DOHH2 (cell line): ENCODE data around the gene DTX4.

ENCODE experiments used
- CTCF ChIP-seq: fragments of 200-600 bp; sonication (generic); IDR thresholded peaks from one replicate; pipeline ENCODE4 v1.5.1; 2014; ENCODE audit warnings: antibody characterized with exemption, mild to moderate bottlenecking, low read depth, low read length; ENCODE audit not compliant: poor library complexity, severe bottlenecking
- EZH2phosphoT487 ChIP-seq: fragments of 200-600 bp; sonication (generic); IDR thresholded peaks from 2 replicates; pipeline ENCODE4 v1.6.1; 2017; ENCODE audit warnings: borderline replicate concordance, mild to moderate bottlenecking, antibody characterized with exemption, low read length, moderate library complexity, mixed read lengths

DNA sequence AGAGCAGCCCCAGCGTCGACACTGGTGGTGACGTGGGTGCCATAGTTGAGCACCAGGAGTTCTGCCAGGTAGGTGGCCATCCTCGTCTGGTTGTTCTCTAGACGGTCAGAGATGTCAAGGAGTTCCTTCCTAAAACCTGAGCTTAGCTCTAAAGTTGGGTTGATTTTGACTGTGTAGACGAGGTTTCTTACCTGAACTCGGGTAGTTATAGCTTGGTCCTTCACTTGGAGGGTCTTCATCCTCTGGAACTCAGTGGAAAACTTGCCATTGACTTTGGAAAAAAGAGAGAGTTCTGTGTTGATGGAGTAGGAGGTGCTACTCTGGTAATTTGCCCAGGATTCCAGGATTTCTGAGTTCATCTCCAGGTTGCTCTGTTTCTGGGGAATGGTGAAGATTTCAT, 40.3 kb downstream of the DTX4 start:
- TF ChIP-seq CTCF (no peak), EZH2phosphoT487 (no peak)
